Colonic mucosa (tissue), 4 donors: ENCODE data around the gene PAX2. TPM values are rescaled to one million over a fixed set of nuclear protein-coding genes. Genes with fewer than 3 reads are reported as not detected.

Experiments
- DNase-seq: peaks from one replicate; pipeline ENCODE4 v3.0.0-alpha.2; 2020
- H3K27ac ChIP-seq: fragments of 200-600 bp; one replicate; pipeline ENCODE4 v1.8.0; 2021
- H3K27me3 ChIP-seq: fragments of 200-600 bp; one replicate; pipeline ENCODE4 v1.8.0; 2021
- H3K36me3 ChIP-seq: fragments of 200-600 bp; one replicate; pipeline ENCODE4 v1.8.0; 2021
- H3K4me1 ChIP-seq: fragments of 200-600 bp; one replicate; pipeline ENCODE4 v1.8.0; 2021; ENCODE audit warnings: mild to moderate bottlenecking
- H3K4me3 ChIP-seq: fragments of 200-600 bp; one replicate; pipeline ENCODE4 v1.8.0; 2021
- H3K9ac ChIP-seq, 2 donors: one replicate each; pipeline ENCODE4 v1.7.0; 2013; ENCODE audit warnings: control low read depth in 2 of 2, low read depth in 2 of 2, low read length in 2 of 2
- H3K9me3 ChIP-seq: fragments of 200-600 bp; one replicate; pipeline ENCODE4 v1.8.0; 2021
- intact Hi-C: fragments of 100-400 bp; cut with DNase I; formaldehyde crosslinking; loops from one replicate; pipeline ENCODE4 v1.14.1; 2022
- total RNA-seq, 2 donors: library from RNA; stranded (reverse); fragmentation: NEBNext Ultra II Directional in 1 of 2; extraction: Animal tissue kit (Norgen Biotek cat#: 25700) in 1 of 2; gene quantifications; one replicate each; pipeline ENCODE4 v1.2.1, GENCODE V29; 2021
- TF ChIP-seq, protein P1 (sequence below): fragments of 200-600 bp; IDR thresholded peaks from one replicate; pipeline ENCODE4 v1.8.0; 2022; ENCODE audit warnings: antibody characterized with exemption, mild to moderate bottlenecking
- donor health status: healthy.
- donor health status: DM: no; HTN: no; CAD: no.
- donor health status: DM: no; HTN: no; CAD: no.

PAX2 gene
- total RNA-seq, 2 donors from 2014 or later, result 0.15 TPM; not detected in 1

DNA sequence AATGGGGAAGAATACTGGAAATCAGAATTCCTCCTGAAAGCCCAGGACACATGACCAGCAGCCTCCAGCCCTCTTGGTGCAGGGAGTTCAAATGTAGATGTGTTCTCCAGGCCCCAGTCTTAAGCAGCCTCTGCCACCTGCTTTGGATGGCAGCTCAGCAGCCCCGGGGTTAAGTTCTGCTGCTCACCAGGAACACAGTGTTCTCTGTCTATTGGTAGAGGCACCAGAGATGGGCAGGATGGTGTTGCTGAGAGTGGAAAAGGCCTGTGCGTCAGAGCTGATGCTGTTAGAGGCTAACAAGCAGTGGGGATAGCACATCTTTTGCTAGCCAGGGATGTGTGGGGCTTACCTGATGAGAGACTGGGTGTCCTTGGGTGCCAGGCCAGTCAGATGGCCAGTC is 56.8 kb downstream of the PAX2 start:
- H3K4me3 ChIP-seq, result no peak overlapping the region
- no peaks in the 10 kb centered on the region for H3K9me3 ChIP-seq
- H3K4me1 ChIP-seq, result no peaks in the 10 kb centered on the region
- H3K27me3 ChIP-seq, result no peaks in the 10 kb centered on the region
- no peak overlapping the region for H3K9ac ChIP-seq
- TF ChIP-seq, protein P1, sequence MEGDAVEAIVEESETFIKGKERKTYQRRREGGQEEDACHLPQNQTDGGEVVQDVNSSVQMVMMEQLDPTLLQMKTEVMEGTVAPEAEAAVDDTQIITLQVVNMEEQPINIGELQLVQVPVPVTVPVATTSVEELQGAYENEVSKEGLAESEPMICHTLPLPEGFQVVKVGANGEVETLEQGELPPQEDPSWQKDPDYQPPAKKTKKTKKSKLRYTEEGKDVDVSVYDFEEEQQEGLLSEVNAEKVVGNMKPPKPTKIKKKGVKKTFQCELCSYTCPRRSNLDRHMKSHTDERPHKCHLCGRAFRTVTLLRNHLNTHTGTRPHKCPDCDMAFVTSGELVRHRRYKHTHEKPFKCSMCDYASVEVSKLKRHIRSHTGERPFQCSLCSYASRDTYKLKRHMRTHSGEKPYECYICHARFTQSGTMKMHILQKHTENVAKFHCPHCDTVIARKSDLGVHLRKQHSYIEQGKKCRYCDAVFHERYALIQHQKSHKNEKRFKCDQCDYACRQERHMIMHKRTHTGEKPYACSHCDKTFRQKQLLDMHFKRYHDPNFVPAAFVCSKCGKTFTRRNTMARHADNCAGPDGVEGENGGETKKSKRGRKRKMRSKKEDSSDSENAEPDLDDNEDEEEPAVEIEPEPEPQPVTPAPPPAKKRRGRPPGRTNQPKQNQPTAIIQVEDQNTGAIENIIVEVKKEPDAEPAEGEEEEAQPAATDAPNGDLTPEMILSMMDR, result no peak
- DNase-seq, result no peak
- no peak overlapping the region for H3K27ac ChIP-seq
- intact Hi-C loops, result no loop called here
- no peaks in the 10 kb centered on the region for H3K36me3 ChIP-seq

DNA sequence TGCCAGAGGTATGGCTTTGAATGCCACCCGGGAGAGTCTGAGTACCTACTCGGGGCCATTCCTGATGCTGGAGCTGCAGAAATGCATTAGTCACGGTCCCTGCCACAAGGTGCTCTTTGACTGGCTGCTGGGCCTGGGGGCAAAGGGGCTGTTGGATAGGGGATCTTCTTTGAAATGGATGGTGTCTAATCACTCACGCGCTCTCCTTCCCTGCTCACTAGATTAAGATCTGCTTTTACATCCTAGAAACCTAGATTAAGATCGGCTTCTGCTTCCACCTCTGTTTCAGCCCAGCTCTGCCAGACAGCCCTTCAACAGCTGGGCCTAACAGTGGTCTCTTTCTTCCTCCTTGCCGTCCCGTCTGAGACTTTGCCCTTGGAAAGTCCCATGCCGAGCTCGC is 57.2 kb downstream of the PAX2 start:
- no peak for DNase-seq
- H3K9ac ChIP-seq, result no peak overlapping the region
- no peak overlapping the region for H3K4me3 ChIP-seq
- no peaks in the 10 kb centered on the region for H3K4me1 ChIP-seq
- TF ChIP-seq, protein P1, result no peak
- intact Hi-C loops, result no loop called here
- no peaks in the 10 kb centered on the region for H3K27me3 ChIP-seq
- no peak overlapping the region for H3K27ac ChIP-seq
- H3K36me3 ChIP-seq, result no peaks in the 10 kb centered on the region
- no peaks in the 10 kb centered on the region for H3K9me3 ChIP-seq

DNA sequence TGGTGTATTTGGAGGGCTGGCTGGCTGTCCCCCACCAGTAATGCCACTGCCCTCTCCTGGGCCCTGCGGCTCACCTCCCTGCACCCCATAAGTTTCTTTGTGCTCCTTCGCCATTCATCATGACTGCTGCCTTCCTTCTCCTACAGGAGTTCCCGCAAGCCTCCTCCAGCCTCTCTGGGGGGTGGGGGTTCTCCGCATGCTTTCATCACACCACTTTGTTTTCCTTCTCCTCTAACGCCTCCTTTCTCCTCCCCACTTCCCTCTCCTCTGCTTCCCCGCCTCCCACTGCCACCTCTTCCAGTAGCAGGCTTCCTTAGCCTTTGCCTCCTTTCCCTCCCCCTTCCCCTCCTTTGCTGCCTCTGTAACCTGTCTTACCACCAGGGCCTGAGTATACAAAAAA is 58.1 kb downstream of the PAX2 start:
- TF ChIP-seq, protein P1, result no peak
- no peaks in the 10 kb centered on the region for H3K27me3 ChIP-seq
- H3K9me3 ChIP-seq, result no peaks in the 10 kb centered on the region
- H3K36me3 ChIP-seq, result no peaks in the 10 kb centered on the region
- no peak for DNase-seq
- intact Hi-C loops, result no loop called here
- no peaks in the 10 kb centered on the region for H3K4me1 ChIP-seq
- H3K27ac ChIP-seq, result no peak overlapping the region
- no peak overlapping the region for H3K4me3 ChIP-seq
- H3K9ac ChIP-seq, result no peak overlapping the region

DNA sequence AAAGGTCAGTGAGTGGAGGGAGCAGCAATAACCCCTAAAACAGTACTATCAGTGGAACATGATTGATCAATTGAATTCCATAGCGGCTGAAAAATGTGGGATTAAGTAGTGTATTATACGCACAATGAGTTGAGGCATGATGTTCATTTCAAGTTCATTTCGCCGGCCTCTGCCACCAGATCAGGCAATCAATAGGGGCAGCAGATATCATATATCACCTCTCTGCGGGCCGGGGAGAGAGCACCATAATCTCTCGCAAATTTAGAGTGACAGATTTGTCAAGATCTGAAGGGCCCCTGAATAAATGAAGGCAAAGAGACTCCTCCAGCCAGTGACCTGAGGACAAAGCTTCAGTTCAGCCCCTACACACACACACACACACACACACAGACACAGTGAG is 58.5 kb downstream of the PAX2 start:
- Histone ChIP-seq H3K36me3 (no peaks in the 10 kb centered on the region), H3K4me1 (no peaks in the 10 kb centered on the region), H3K4me3 (no peak overlapping the region), H3K27ac (no peak overlapping the region), H3K9me3 (no peaks in the 10 kb centered on the region), H3K9ac (no peak overlapping the region), H3K27me3 (no peaks in the 10 kb centered on the region)
- DNase-seq, result no peak
- intact Hi-C loops, result no loop called here
- TF ChIP-seq, protein P1, result no peak

DNA sequence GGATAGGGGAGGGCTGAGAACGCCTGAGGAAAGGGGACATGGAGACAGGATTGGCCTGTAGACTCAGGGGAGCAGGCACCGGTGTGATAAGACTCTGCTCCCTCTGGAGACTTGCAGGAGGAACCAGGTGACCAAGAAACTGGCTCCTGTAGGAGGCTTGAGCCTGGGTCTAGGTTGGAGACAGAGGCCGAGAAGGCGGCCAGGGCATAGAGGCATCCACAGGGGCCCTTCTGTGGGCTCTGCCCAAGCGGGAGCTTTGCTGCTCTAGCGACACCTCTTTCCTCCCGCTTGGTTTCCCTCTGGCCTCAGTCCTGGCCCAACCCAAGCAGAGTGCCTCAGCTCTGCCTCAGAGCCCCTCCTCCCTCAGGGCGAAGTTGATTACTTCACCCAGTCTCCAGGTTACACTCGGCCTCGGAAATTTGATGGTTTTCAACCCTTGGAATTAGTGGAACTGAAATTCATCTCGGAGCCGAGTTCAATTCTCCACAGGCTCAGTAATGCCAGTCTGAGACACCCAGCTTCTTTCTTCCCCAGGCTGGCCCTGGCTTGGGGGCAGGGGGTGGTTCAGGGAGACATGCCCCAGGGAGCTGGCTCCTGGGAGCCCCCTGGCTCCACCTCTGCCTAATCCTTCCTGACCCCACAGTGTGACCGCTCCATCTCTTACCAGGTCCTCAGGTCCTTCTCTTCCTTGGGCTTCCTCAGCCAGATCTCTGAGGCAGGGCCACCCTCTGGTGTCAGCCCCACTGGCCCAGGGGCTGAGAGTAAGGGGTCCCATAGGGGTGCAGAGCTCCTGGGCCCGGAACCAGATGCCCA is 60.4 kb downstream of the PAX2 start:
- Histone ChIP-seq H3K4me3 (no peak overlapping the region), H3K4me1 (no peaks in the 10 kb centered on the region), H3K27ac (no peak overlapping the region), H3K9ac (no peak overlapping the region), H3K9me3 (no peaks in the 10 kb centered on the region), H3K36me3 (no peaks in the 10 kb centered on the region), H3K27me3 (no peaks in the 10 kb centered on the region)
- intact Hi-C loops, result no loop called here
- DNase-seq, result no peak
- TF ChIP-seq, protein P1, result no peak
